Sigmoid colon (tissue), 7 donors: ENCODE measurements around the gene SLC37A4. TPM values are rescaled to one million over a fixed set of nuclear protein-coding genes. Genes with fewer than 3 reads are reported as not detected.
"Not testable (repeated sequence)": the region's sequence is repeated elsewhere in the genome, so short reads cannot be mapped to it uniquely, and the experiment has no call there.

Source experiments
- DNase-seq: peaks from one replicate; pipeline ENCODE4 v3.0.0-alpha.2; 2019
- H3K27ac ChIP-seq, 4 donors: fragments of 200-600 bp; sonication (generic); one replicate each; pipeline ENCODE4 v1.5.1; 2016 to 2019; ENCODE audit warnings: mild to moderate bottlenecking in 1 of 4
- H3K27me3 ChIP-seq, 3 donors: fragments of 200-600 bp; sonication (generic); one replicate each; pipeline ENCODE4 v1.5.1; 2019; ENCODE audit warnings: mild to moderate bottlenecking in 1 of 3
- H3K36me3 ChIP-seq, 4 donors: fragments of 200-600 bp; sonication (generic); one replicate each; pipeline ENCODE4 v1.5.1; 2016 to 2019
- H3K4me1 ChIP-seq, 4 donors: fragments of 200-600 bp; sonication (generic); one replicate each; pipeline ENCODE4 v1.5.1; 2017 to 2019
- H3K4me3 ChIP-seq, 4 donors: fragments of 200-600 bp; sonication (generic); one replicate each; pipeline ENCODE4 v1.5.1; 2017 to 2019; ENCODE audit warnings: mild to moderate bottlenecking in 2 of 4, moderate library complexity in 1 of 4
- H3K9me3 ChIP-seq, 4 donors: fragments of 200-600 bp in 3 of 4; sonication (generic) in 3 of 4; one replicate each; pipeline versions ENCODE4 v1.5.1 to v1.6.1; 2013 to 2019
- CTCF ChIP-seq, 4 experiments: fragments of 450-650 bp in 3 of 4; fragments of 200-600 bp in 1 of 4; IDR thresholded peaks; one replicate each; pipeline ENCODE4 v1.5.1; 2016 to 2019; ENCODE audit warnings: antibody characterized with exemption in 4 of 4, mild to moderate bottlenecking in 3 of 4, moderate library complexity in 2 of 4
- EP300 ChIP-seq, 4 donors: sonication (generic); formaldehyde crosslinking; IDR thresholded peaks; one replicate each; pipeline ENCODE4 v1.6.1; 2017; ENCODE audit warnings: antibody characterized with exemption in 4 of 4
- POLR2A ChIP-seq, 2 donors: fragments of 450-650 bp; IDR thresholded peaks; one replicate each; pipeline ENCODE4 v1.6.1; 2016; ENCODE audit warnings: antibody characterized with exemption in 2 of 2, mild to moderate bottlenecking in 2 of 2, moderate library complexity in 2 of 2
- POLR2AphosphoS5 ChIP-seq, 4 donors: sonication (generic); formaldehyde crosslinking; IDR thresholded peaks; one replicate each; pipeline ENCODE4 v1.6.1; 2017; ENCODE audit warnings: antibody characterized with exemption in 4 of 4
- WGBS, 2 donors: extraction: QIAGEN DNeasy Blood & Tissue Kit; methylation state at CpG; one replicate each; pipeline ENCODE4 v1.1.7; 2013; 5-methylcytosine and 5-hydroxymethylcytosine counted together
- intact Hi-C: fragments of 100-400 bp; cut with DNase I; formaldehyde crosslinking; loops from one replicate; pipeline ENCODE4 v1.15.1; 2023
- polyA plus RNA-seq, 3 donors: library from polyadenylated mRNA; stranded (reverse); fragments of 200-250 nt; gene quantifications; one replicate each; pipeline ENCODE4 v1.2.3, GENCODE V29; 2013
- total RNA-seq, 4 donors: library from RNA; depleted of rRNA; stranded (reverse); fragments of >200 nt; gene quantifications; one replicate each; pipeline ENCODE4 v1.1.0, GENCODE V29; 2016
- donor health status: healthy with polysubstance abuse.
- donor health status: Bipolar disorder and iron deficiency.
- donor health status: healthy.

The SLC37A4 gene
- total and polyA plus RNA-seq, 7 donors, result 8.0 to 31.5 (median 11.1) TPM

GRCh38 chr11:119065369-119065768 lies 34.7 kb upstream of the SLC37A4 start:
- Histone ChIP-seq H3K9me3 (no peaks in the 10 kb centered on the region), H3K27ac (no peak overlapping the region), H3K27me3 (no peaks in the 10 kb centered on the region), H3K4me1 (peaks cover 0 to 38% (median 30%) of the 10 kb centered on the region in 4 donors), H3K4me3 (no peak overlapping the region), H3K36me3 (peaks cover 2 to 6% (median 4%) of the 10 kb centered on the region in 4 donors)
- DNase-seq, result no peak
- TF ChIP-seq CTCF (IDR thresholded peaks at IDR 0.05) (no peak), POLR2A (IDR thresholded peaks at IDR 0.05) (no peak), EP300 (IDR thresholded peaks at IDR 0.05) (no peak), POLR2AphosphoS5 (IDR thresholded peaks at IDR 0.05) (no peak)
- intact Hi-C loops, result no loop called here
- 65 to 72% methylated on average over 4 of the region's 4 CpGs for WGBS, 2 donors

- Histone ChIP-seq H3K9me3 (no peaks in the 10 kb centered on the region), H3K36me3 (no peaks in the 10 kb centered on the region), H3K27ac (no peak overlapping the region), H3K27me3 (no peaks in the 10 kb centered on the region), H3K4me3 (no peak overlapping the region), H3K4me1 (peaks cover 0 to 28% (median 23%) of the 10 kb centered on the region in 4 donors)
- no peak for TF ChIP-seq POLR2A (IDR thresholded peaks at IDR 0.05)
- TF ChIP-seq EP300 (IDR thresholded peaks at IDR 0.05), result no peak
- TF ChIP-seq POLR2AphosphoS5 (IDR thresholded peaks at IDR 0.05), result no peak
- no peak for TF ChIP-seq CTCF (IDR thresholded peaks at IDR 0.05)
- no peak for DNase-seq
- WGBS, 2 donors, result 51 to 76% methylated on average over 5 of the region's 5 CpGs
- intact Hi-C loops, result no loop called here
Measured at GRCh38 chr11:119062779-119063178, 32.1 kb upstream of the SLC37A4 start.

- no peaks in the 10 kb centered on the region for H3K36me3 ChIP-seq
- no peak for DNase-seq
Measured at GRCh38 chr11:119061256-119061655, 30.6 kb upstream of the SLC37A4 start.

GRCh38 chr11:119059128-119059527 lies 28.5 kb upstream of the SLC37A4 start:
- H3K4me3 ChIP-seq, DNase-seq, H3K9me3 ChIP-seq, intact Hi-C loops, H3K27ac ChIP-seq, H3K27me3 ChIP-seq: not testable (repeated sequence)
- WGBS, 2 donors, result 91 to 93% methylated on average over 32 of the region's 35 CpGs
- Histone ChIP-seq H3K4me1 (peaks cover 0 to 31% (median 26%) of the 10 kb centered on the region in 4 donors), H3K36me3 (peaks cover 0 to 11% (median 9%) of the 10 kb centered on the region in 4 donors)

More at GRCh38 chr11:119061256-119061655, 30.6 kb upstream of the SLC37A4 start:
- Histone ChIP-seq H3K4me3 (no peak overlapping the region), H3K9me3 (no peaks in the 10 kb centered on the region), H3K4me1 (peaks cover 0 to 28% (median 19%) of the 10 kb centered on the region in 4 donors), H3K27me3 (no peaks in the 10 kb centered on the region), H3K27ac (no peak overlapping the region)
- 94 to 97% methylated on average over 3 of the region's 3 CpGs for WGBS, 2 donors
- TF ChIP-seq CTCF (IDR thresholded peaks at IDR 0.05), result no peak
- no peak for TF ChIP-seq EP300 (IDR thresholded peaks at IDR 0.05)
- TF ChIP-seq POLR2AphosphoS5 (IDR thresholded peaks at IDR 0.05), result no peak
- no peak for TF ChIP-seq POLR2A (IDR thresholded peaks at IDR 0.05)
- intact Hi-C loops, result no loop called here

- peak; percentile 99 for DNase-seq
- intact Hi-C loops, result no loop called here
- H3K36me3 ChIP-seq, result peaks cover 7 to 31% (median 23%) of the 10 kb centered on the region in 4 donors
- 0 to 1% methylated on average over 79 of the region's 79 CpGs for WGBS, 2 donors
- H3K27ac ChIP-seq, result peak within 1 kb of the TSS; percentile 82 to 96 (median 92)
- peak within 1 kb of the TSS; percentile 68 to 96 (median 80) for H3K4me3 ChIP-seq
- no peaks in the 10 kb centered on the region for H3K27me3 ChIP-seq
- peak; percentile 47 to 59 for TF ChIP-seq POLR2A (IDR thresholded peaks at IDR 0.05)
- no peak for TF ChIP-seq EP300 (IDR thresholded peaks at IDR 0.05)
- peak in 1 of 4 experiments; percentile 24 for TF ChIP-seq CTCF (IDR thresholded peaks at IDR 0.05)
- TF ChIP-seq POLR2AphosphoS5 (IDR thresholded peaks at IDR 0.05), result peak; percentile 83 to 88 (median 86)
- H3K9me3 ChIP-seq, result no peaks in the 10 kb centered on the region
- peaks cover 0 to 25% (median 23%) of the 10 kb centered on the region in 4 donors for H3K4me1 ChIP-seq
Measured at GRCh38 chr11:119057000-119057769, 26.5 kb upstream of the SLC37A4 start, which contains the start of gene HYOU1. Gene HYOU1 (minus strand): TSS chr11:119057205. CDS start chr11:119056160, 1,045 bp downstream.
